AG04450 (cell line): Measurements from ENCODE around the gene ORC6. TPM values are rescaled to one million over a fixed set of nuclear protein-coding genes. Genes with fewer than 3 reads are reported as not detected.

Source experiments
- CTCF ChIA-PET: fragments of 300-600, 350-600 bp; formaldehyde crosslinking; extraction: SDS; loops from one replicate; lab custom pipeline; 2022; ENCODE audit warnings: antibody characterized with exemption, inconsistent platforms; lab: Charles Lee
- POLR2A ChIA-PET: fragments of 350-600 bp; formaldehyde crosslinking; extraction: SDS; loops from one replicate; lab custom pipeline; 2021; ENCODE audit warnings: antibody characterized with exemption, inconsistent platforms; lab: Yijun Ruan, JAX
- DNase-seq: peaks from one replicate; pipeline ENCODE4 v3.0.0-alpha.2; 2011; ENCODE audit warnings: low read depth, low spot score
- H3K27ac ChIP-seq: one replicate; pipeline ENCODE4 v1.5.1; 2012; ENCODE audit warnings: low read depth, low read length, control low read depth
- H3K27me3 ChIP-seq: one replicate; pipeline ENCODE4 v1.6.0; 2012; ENCODE audit warnings: low read length; ENCODE audit not compliant: control insufficient read depth, insufficient read depth
- H3K4me3 ChIP-seq: 2 replicates; pipeline ENCODE4 v1.5.1; 2011; ENCODE audit warnings: mild to moderate bottlenecking, low read depth, low read length, control low read depth
- H3K9me3 ChIP-seq: 2 replicates; pipeline ENCODE4 v1.5.1; 2012; ENCODE audit warnings: low read length; ENCODE audit not compliant: control insufficient read depth, insufficient read depth
- polyA minus RNA-seq: library from RNA; depleted of rRNA, polyadenylated mRNA; stranded (reverse); fragments of >200 nt; gene quantifications from 2 replicates; pipeline ENCODE4 v1.2.3, GENCODE V29; 2011; rRNA and poly(A)+ RNA removed
- polyA plus RNA-seq: library from polyadenylated mRNA; depleted of rRNA; stranded (reverse); fragments of >200 nt; gene quantifications from 2 replicates; pipeline ENCODE4 v1.2.3, GENCODE V29; 2011; rRNA removed
- TF ChIP-seq, protein P1 (sequence below): IDR thresholded peaks from 2 replicates; pipeline ENCODE4 v1.5.1; 2011; ENCODE audit warnings: low read depth, low read length, control low read depth, inconsistent platforms

Gene ORC6, protein sequence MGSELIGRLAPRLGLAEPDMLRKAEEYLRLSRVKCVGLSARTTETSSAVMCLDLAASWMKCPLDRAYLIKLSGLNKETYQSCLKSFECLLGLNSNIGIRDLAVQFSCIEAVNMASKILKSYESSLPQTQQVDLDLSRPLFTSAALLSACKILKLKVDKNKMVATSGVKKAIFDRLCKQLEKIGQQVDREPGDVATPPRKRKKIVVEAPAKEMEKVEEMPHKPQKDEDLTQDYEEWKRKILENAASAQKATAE
- polyA plus RNA-seq (4.2 and 6.6 TPM in 2 replicates), polyA minus RNA-seq (1.3 and 1.8 TPM in 2 replicates)

DNA sequence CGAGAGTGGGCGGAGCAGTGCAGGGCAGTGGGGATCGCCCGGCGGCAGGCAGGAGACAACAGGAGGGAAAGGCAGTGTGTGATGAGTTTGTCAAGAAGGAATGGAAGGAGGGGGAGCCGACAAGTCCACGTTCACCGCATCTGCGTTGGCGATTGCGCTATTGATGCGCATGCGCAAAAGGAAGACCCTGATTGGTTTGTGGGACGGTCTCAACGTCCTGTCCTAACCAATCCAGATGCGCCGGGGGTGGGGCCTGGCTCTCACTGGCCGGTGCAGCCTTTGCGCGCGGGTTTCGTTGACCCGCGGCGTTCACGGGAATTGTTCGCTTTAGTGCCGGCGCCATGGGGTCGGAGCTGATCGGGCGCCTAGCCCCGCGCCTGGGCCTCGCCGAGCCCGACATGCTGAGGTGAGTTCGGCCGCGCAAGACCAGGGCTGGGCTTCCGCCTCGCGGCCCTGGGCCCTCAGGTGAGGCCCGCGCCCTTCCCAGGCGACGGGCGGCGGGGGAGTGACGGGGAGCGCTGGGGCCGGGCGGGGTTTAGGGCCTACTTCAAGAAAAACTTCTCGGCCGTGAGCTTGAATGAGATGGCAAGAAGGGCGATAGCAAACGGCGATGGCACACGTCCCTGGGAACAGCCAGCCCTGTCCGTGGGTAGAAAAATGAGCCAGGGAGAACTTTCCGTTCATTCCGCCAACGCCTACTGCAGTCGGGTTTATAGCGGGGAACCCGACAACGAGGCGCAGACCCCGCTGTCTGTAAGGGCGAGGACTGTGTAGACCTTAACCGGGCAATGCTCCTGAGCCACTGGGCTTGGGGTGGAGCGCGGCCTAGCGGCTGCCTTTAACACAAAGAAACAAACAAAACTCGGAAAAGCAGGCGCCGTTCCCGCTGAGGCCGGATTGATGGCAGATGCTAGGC is at the start of gene ORC6:
Gene ORC6, plus strand, starts transcription at position 295 of the 916 bp plus-strand sequence. Its CDS starts 47 bp downstream, at position 342.
- POLR2A ChIA-PET, result interaction anchor here (0.6 to 0.9 kb wide), 3 partner anchors 10 to 157 kb away, joined by 3 to 4 read pairs (median 3); no protein-coding TSS in a partner anchor
- CTCF ChIA-PET, result interaction anchor here (0.6 to 4.3 kb wide), 11 partner anchors 12 to 174 kb away, joined by 3 to 29 read pairs (median 3); no protein-coding TSS in a partner anchor
- no peaks in the 10 kb centered on the region for H3K27me3 ChIP-seq
- H3K4me3 ChIP-seq, result peak within 1 kb of the TSS; percentile 94
- TF ChIP-seq, protein P1, sequence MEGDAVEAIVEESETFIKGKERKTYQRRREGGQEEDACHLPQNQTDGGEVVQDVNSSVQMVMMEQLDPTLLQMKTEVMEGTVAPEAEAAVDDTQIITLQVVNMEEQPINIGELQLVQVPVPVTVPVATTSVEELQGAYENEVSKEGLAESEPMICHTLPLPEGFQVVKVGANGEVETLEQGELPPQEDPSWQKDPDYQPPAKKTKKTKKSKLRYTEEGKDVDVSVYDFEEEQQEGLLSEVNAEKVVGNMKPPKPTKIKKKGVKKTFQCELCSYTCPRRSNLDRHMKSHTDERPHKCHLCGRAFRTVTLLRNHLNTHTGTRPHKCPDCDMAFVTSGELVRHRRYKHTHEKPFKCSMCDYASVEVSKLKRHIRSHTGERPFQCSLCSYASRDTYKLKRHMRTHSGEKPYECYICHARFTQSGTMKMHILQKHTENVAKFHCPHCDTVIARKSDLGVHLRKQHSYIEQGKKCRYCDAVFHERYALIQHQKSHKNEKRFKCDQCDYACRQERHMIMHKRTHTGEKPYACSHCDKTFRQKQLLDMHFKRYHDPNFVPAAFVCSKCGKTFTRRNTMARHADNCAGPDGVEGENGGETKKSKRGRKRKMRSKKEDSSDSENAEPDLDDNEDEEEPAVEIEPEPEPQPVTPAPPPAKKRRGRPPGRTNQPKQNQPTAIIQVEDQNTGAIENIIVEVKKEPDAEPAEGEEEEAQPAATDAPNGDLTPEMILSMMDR, result peak; percentile 69
- H3K27ac ChIP-seq, result peak within 1 kb of the TSS; percentile 95
- peaks cover 3% of the 10 kb centered on the region; the same call in 1 of the 2 replicates for H3K9me3 ChIP-seq
- DNase-seq, result peak; percentile 89

DNA sequence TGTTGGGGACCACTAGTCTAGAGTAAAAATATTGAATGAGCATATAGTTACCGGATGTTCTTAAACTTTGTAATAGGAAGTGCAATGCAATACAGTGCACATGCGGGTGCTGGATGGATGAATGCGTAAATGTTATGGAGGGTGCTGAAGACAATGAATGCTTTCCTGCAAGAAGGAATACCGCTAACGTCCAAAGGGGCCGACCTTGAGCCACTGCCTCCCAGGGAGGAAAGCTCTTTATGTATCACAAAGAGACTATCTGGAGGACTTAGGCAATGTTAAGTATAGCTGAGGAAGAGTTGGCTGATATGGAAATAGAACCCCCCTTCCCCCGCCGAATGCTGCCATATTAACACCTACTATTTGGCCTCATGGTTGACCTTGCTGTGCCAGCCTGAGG is 40.8 kb upstream of the ORC6 start:
- POLR2A ChIA-PET, result interaction anchor here (0.6 to 1.3 kb wide), 2 partner anchors 9 to 12 kb away, joined by 3 to 4 read pairs; no protein-coding TSS in a partner anchor
- Histone ChIP-seq H3K27ac (no peak overlapping the region), H3K27me3 (no peaks in the 10 kb centered on the region), H3K9me3 (no peaks in the 10 kb centered on the region), H3K4me3 (no peak overlapping the region)
- CTCF ChIA-PET, result interaction anchor here (0.8 to 2.3 kb wide), 2 partner anchors 19 to 25 kb away, joined by 3 to 9 read pairs; no protein-coding TSS in a partner anchor
- DNase-seq, result no peak
- TF ChIP-seq, protein P1, result peak; percentile 16; the same call in 1 of the 2 replicates

DNA sequence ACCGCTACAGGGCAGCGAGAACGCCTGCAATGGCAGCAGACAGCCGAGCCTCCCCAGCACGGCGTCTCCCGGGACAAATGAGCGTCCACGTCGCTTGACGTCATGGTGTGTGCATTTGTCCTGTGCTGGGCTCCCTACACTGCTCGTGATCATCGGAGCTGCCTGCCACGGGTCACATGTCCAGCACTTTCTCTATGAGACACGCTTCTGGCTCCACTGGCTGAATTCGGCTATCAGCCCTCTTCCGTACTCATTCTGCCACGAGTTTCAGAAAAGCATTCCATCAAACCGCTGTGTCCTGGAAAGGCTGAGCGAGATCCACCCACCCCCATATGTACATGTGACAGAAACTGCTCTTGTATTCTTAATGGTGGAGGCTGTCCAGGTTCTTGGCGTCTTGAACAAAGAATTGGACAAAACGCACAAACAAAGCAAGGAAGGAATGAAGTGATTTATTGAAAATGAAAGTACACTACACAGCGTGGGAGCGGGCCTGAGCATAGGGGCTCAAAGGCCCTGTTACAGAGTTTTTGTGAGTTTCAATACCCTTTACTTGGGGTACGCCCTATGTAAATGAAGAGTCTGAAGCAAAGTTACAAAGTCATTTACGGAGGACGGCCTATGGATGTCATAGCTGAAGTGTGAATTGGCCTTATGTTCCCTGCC is 39.7 kb upstream of the ORC6 start:
- no peak for DNase-seq
- ChIA-PET CTCF (interaction anchor here (1.1 to 2.3 kb wide), 3 partner anchors 20 to 24 kb away, joined by 5 to 9 read pairs (median 5); no protein-coding TSS in a partner anchor), POLR2A (interaction anchor here (1.3 kb wide), 1 partner anchor 13 kb away, joined by 4 read pairs; no protein-coding TSS in a partner anchor)
- Histone ChIP-seq H3K4me3 (peak overlapping the region; percentile 20), H3K27ac (peak overlapping the region; percentile 81), H3K27me3 (no peaks in the 10 kb centered on the region), H3K9me3 (no peaks in the 10 kb centered on the region)
- TF ChIP-seq, protein P1, result no peak

DNA sequence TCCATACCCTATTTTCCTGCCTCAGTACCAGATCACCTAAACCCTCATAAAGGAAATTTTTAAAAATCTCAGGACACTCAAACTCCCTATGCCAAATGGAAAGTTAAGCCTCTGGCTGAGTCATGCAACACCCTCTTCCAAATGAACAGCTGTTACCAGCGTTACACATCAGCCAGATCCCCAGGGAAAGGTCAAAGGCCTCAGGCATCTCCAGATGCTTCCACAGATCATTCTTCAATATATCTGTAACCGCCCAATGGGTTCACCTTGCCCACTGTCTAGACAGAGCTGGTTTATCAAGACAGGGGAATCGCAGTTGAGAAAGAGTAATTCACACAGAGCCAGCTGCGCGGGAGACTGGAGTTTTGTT is 39.2 kb upstream of the ORC6 start:
- ChIA-PET POLR2A (no interaction called here), CTCF (interaction anchor here (1.1 to 1.4 kb wide), 2 partner anchors 21 to 24 kb away, joined by 5 read pairs; no protein-coding TSS in a partner anchor)
- H3K27me3 ChIP-seq, result no peaks in the 10 kb centered on the region
- no peaks in the 10 kb centered on the region for H3K9me3 ChIP-seq
- peak overlapping the region; percentile 81 for H3K27ac ChIP-seq
- DNase-seq, result peak; percentile 48
- TF ChIP-seq, protein P1, result no peak
- no peak overlapping the region for H3K4me3 ChIP-seq
